ENCODE results near the gene RARRES2. TPM values are rescaled to one million over a fixed set of nuclear protein-coding genes. Genes with fewer than 3 reads are reported as not detected.

Gene RARRES2
- total and polyA plus RNA-seq, 2 of the 13 experiments (the other 11 are each of a cell fraction or from before 2014, with no cell fraction given) = 134 to 172 TPM

GRCh38 chr7:150322833-150323681 lies 18.4 kb downstream of the RARRES2 start, which contains the start of the genes ACTR3C and LRRC61 (continued):
- no peak; the same call in 1 of the 2 replicates for TF ChIP-seq MNT (IDR thresholded peaks at IDR 0.05)
- TF ChIP-seq CBX1 (IDR thresholded peaks at IDR 0.05; ENCODE audit: low read depth) = peak; percentile 53
- peak; percentile 78; the same call in 1 of the 2 replicates for TF ChIP-seq GATA4 (IDR thresholded peaks at IDR 0.05; ENCODE audit: borderline replicate concordance, low read depth)
- TF ChIP-seq RARG (CRISPR knock-in tag; IDR thresholded peaks at IDR 0.05; ENCODE audit: low read depth) = peak; percentile 88; the same call in 1 of the 2 replicates
- TF ChIP-seq HINFP (CRISPR knock-in tag; IDR thresholded peaks at IDR 0.05; ENCODE audit: low read depth) = peak; percentile 54; the same call in 1 of the 2 replicates
- TF ChIP-seq ZNF546 (CRISPR knock-in tag; conservative IDR thresholded peaks at IDR 0.05) = peak; percentile 98
- TF ChIP-seq FOXA1 (IDR thresholded peaks at IDR 0.05) = no peak
- TF ChIP-seq FOXA1 (CRISPR knock-in tag; IDR thresholded peaks at IDR 0.05) = peak; percentile 73
- TF ChIP-seq SRSF1 (optimal IDR thresholded peaks at IDR 0.05; ENCODE audit: low read depth, low read length) = no peak
- TF ChIP-seq RFXAP (CRISPR knock-in tag; IDR thresholded peaks at IDR 0.05; ENCODE audit: borderline replicate concordance) = peak; percentile 78
- TF ChIP-seq MZF1 (CRISPR knock-in tag; IDR thresholded peaks at IDR 0.05; ENCODE audit: borderline replicate concordance) = no peak
- no peak for TF ChIP-seq ZNF512 (CRISPR knock-in tag; IDR thresholded peaks at IDR 0.05)
- TF ChIP-seq FOSL1 (CRISPR knock-in tag; IDR thresholded peaks at IDR 0.05; ENCODE audit: borderline replicate concordance) = no peak
- TF ChIP-seq ZBTB2 (CRISPR knock-in tag; IDR thresholded peaks at IDR 0.05; ENCODE audit: low read depth) = peak; percentile 81
- no peak for TF ChIP-seq ATF5 (CRISPR knock-in tag; IDR thresholded peaks at IDR 0.05; ENCODE audit: low read depth)
- peak; percentile 51 for TF ChIP-seq SKIL (CRISPR knock-in tag; IDR thresholded peaks at IDR 0.05; ENCODE audit: borderline replicate concordance)
- peak; percentile 62 for TF ChIP-seq HIVEP1 (CRISPR knock-in tag; IDR thresholded peaks at IDR 0.05)
- peak; percentile 89; the same call in 1 of the 2 replicates for TF ChIP-seq ZNF670 (CRISPR knock-in tag; IDR thresholded peaks at IDR 0.05; ENCODE audit: borderline replicate concordance)
- peak; percentile 47; the same call in 1 of the 2 replicates for TF ChIP-seq PHF21A (CRISPR knock-in tag; IDR thresholded peaks at IDR 0.05)

All from HepG2 (cell line).